A549 (cell line): ENCODE measurements around the gene ADCY4. TPM values are rescaled to one million over a fixed set of nuclear protein-coding genes. Genes with fewer than 3 reads are reported as not detected.

Experiments
- ATAC-seq, 2 experiments: fragments of 200-7000 bp in 1 of 2; fragments of >200 bp in 1 of 2; cut with Nextera tagmentation in 1 of 2; cut with Tn5 transposase in 1 of 2; 3 replicates each; pipeline versions ENCODE4 v1.8.0 to v1.9.1; 2018 to 2020; ENCODE audit warnings: mild to moderate bottlenecking in 1 of 2, moderate library complexity in 1 of 2
- CTCF ChIA-PET: fragments of 300-600 bp; sonication (Branson Sonifier 250); formaldehyde crosslinking; extraction: SDS; loops from one replicate; lab custom pipeline; 2021; ENCODE audit warnings: antibody characterized with exemption, inconsistent platforms; lab: Yijun Ruan, JAX
- POLR2A ChIA-PET: fragments of 350-600 bp; formaldehyde crosslinking; extraction: SDS; loops from one replicate; lab custom pipeline; 2021; ENCODE audit warnings: antibody characterized with exemption, inconsistent platforms; lab: Yijun Ruan, JAX
- DNase-seq, 2 experiments: peaks; one replicate each; pipeline versions ENCODE4 v3.0.0 to v3.0.0-alpha.2; 2011 to 2016; ENCODE audit warnings: low read depth in 1 of 2, low spot score in 1 of 2
- FAIRE-seq: peaks from 2 replicates; lab custom pipeline; 2011; peaks lifted over from hg19 to GRCh38; lab: Jason Lieb, UNC
- H3K27ac ChIP-seq, 2 experiments: fragments of >200 bp; sonication (Bioruptor Twin); formaldehyde crosslinking; 3 replicates each; pipeline ENCODE4 v1.5.1; 2016 to 2017
- H3K4me1 ChIP-seq: fragments of >200 bp; sonication (Bioruptor Twin); formaldehyde crosslinking; 3 replicates; pipeline ENCODE4 v1.6.1; 2016
- H3K4me2 ChIP-seq: fragments of >200 bp; sonication (Bioruptor Twin); formaldehyde crosslinking; 3 replicates; pipeline ENCODE4 v1.6.1; 2016
- H3K4me3 ChIP-seq: fragments of >200 bp; sonication (Bioruptor Twin); formaldehyde crosslinking; 3 replicates; pipeline ENCODE4 v1.5.1; 2016
- H3K9me3 ChIP-seq: fragments of >200 bp; sonication (Bioruptor Twin); formaldehyde crosslinking; 3 replicates; pipeline ENCODE4 v1.6.1; 2016
- CEBPB ChIP-seq, 2 experiments: fragments of >200 bp in 1 of 2; sonication (Bioruptor Twin) in 1 of 2; formaldehyde crosslinking in 1 of 2; IDR thresholded peaks; 2 replicates each; pipeline ENCODE4 v1.6.1; 2012 to 2016
- EHF ChIP-seq: fragments of 250-450 bp; sonication (Bioruptor Pico); IDR thresholded peaks from 2 replicates; pipeline ENCODE4 v1.5.0; 2020; ENCODE audit warnings: mild to moderate bottlenecking
- EHMT2 ChIP-seq: fragments of 200-600 bp; sonication (generic); IDR thresholded peaks from 2 replicates; pipeline ENCODE4 v1.6.1; 2016; ENCODE audit warnings: antibody characterized with exemption, low read depth, mild to moderate bottlenecking, moderate library complexity
- FOSB ChIP-seq: fragments of 250-450 bp; sonication (Bioruptor Pico); IDR thresholded peaks from 2 replicates; pipeline ENCODE4 v1.5.0; 2020; ENCODE audit warnings: mild to moderate bottlenecking, moderate library complexity
- HDAC2 ChIP-seq: fragments of 200-600 bp; sonication (generic); IDR thresholded peaks from 2 replicates; pipeline ENCODE4 v1.6.1; 2016
- HOXA7 ChIP-seq: fragments of 250-450 bp; sonication (Bioruptor Pico); IDR thresholded peaks from 2 replicates; pipeline ENCODE4 v1.5.0; 2020; ENCODE audit warnings: mild to moderate bottlenecking, moderate library complexity
- MAX ChIP-seq: IDR thresholded peaks from 2 replicates; pipeline ENCODE4 v1.6.1; 2012
- NR3C1 ChIP-seq: fragments of >200 bp; sonication (Bioruptor Twin); formaldehyde crosslinking; IDR thresholded peaks from 3 replicates; pipeline ENCODE4 v1.6.1; 2017
- PHF8 ChIP-seq: fragments of 200-600 bp; sonication (generic); IDR thresholded peaks from 2 replicates; pipeline ENCODE4 v1.6.1; 2016; ENCODE audit warnings: low read depth, mild to moderate bottlenecking, antibody characterized with exemption, moderate library complexity, borderline replicate concordance
- POLR2AphosphoS2 ChIP-seq: conservative IDR thresholded peaks from 2 replicates; pipeline ENCODE4 v1.6.1; 2012; ENCODE audit warnings: low read length, improper control_type of control experiment, inconsistent platforms
- RAD21 ChIP-seq, 2 experiments: fragments of >200 bp in 1 of 2; sonication (Bioruptor Twin) in 1 of 2; formaldehyde crosslinking in 1 of 2; IDR thresholded peaks in 1 of 2; conservative IDR thresholded peaks in 1 of 2; 2 replicates in 1 of 2; 3 replicates in 1 of 2; pipeline ENCODE4 v1.6.1; 2012 to 2018; ENCODE audit warnings: inconsistent platforms in 1 of 2
- RARB ChIP-seq: fragments of 250-450 bp; sonication (Bioruptor Pico); IDR thresholded peaks from 2 replicates; pipeline ENCODE4 v1.8.0; 2021; ENCODE audit warnings: mild to moderate bottlenecking, moderate library complexity
- SMC3 ChIP-seq: fragments of >200 bp; sonication (Bioruptor Twin); formaldehyde crosslinking; IDR thresholded peaks from 3 replicates; pipeline ENCODE4 v1.6.1; 2018; ENCODE audit warnings: inconsistent platforms
- TFCP2L1 ChIP-seq: fragments of 250-450 bp; sonication (Bioruptor Pico); IDR thresholded peaks from 2 replicates; pipeline ENCODE4 v1.5.0; 2021; ENCODE audit warnings: mild to moderate bottlenecking
- TP53 ChIP-seq: fragments of 250-450 bp; sonication (Bioruptor Pico); IDR thresholded peaks from 2 replicates; pipeline ENCODE4 v1.5.0; 2021; ENCODE audit warnings: mild to moderate bottlenecking, moderate library complexity
- ZFP36 ChIP-seq: fragments of 450-650 bp; IDR thresholded peaks from 2 replicates; pipeline ENCODE4 v1.6.1; 2014; ENCODE audit warnings: borderline replicate concordance; ENCODE audit not compliant: partially characterized antibody
- WGBS: methylation state at CpG from one replicate; pipeline ENCODE4 v1.1.6; 2017; ENCODE audit errors: missing lambda C conversion rate; 5-methylcytosine and 5-hydroxymethylcytosine counted together
- polyA plus RNA-seq, 4 experiments: library from polyadenylated mRNA; depleted of rRNA in 3 of 4; stranded (reverse); fragments of >200 nt; fragmentation: RNase III in 1 of 4; extraction: RNeasy Plus Mini Kit Qiagen cat#74134 plus additional on column Dnase treatment in 1 of 4; gene quantifications; 2 replicates in 3 of 4; 3 replicates in 1 of 4; pipeline ENCODE4 v1.2.3, GENCODE V29; 2011 to 2017
- TF ChIP-seq, protein P1 (sequence below): fragments of >200 bp; sonication (Bioruptor Twin); formaldehyde crosslinking; IDR thresholded peaks from 3 replicates; pipeline ENCODE4 v1.5.1; 2016

ADCY4 gene
- polyA plus RNA-seq, 2 of the 4 experiments (the other 2 are of a cell fraction): not detected

DNA sequence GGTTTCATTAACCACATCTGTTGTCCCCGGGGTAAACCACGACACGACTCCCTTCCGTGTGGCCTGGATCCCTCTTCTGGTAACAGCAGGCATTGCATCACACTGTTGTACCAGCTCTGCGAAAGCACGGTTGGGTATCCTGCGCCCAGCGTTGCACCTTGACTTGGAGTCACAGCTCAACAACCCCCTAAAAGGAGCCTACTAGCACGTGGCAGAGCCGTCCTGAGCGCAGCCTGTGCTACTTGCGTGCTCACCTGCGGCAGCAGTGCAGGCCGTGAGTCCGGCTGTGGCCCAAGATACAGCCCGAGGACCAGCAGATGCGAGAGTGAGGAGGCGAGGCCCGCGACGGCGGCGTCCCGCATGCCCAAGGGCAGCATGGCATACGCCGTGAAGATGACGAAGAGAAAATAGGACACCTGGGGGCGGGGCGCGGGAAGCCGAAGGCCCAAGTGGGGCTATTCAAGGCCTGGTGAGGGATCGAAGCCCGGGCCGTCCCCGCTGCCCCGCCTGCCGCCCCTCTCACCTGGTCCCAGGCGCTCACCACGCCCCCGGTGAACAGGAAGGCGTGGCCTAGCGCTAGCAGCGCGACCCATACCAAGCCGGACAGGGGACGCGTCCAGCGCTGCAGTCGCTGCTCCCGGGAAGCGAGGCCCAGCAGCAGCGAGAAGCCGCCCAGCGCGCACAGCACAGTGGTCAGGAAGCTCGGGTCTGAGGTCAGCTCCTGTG is 2.4 kb downstream of the ADCY4 start:
- FAIRE-seq: no peak
- 46% methylated on average over 53 of the region's 56 CpGs for WGBS
- H3K27ac ChIP-seq: peak overlapping the region in 1 of 2 experiments; percentile 45; a peak in 1 of 6 replicates
- POLR2A ChIA-PET: interaction anchor here (1.0 to 3.4 kb wide), 5 partner anchors 98 to 110 kb away, joined by 3 to 66 read pairs (median 8); partner anchors contain the start of genes CBLN3, KHNYN and SDR39U1
- TF ChIP-seq CEBPB (IDR thresholded peaks at IDR 0.05) (peak in 1 of 2 experiments; percentile 70; a peak in 3 of 4 replicates), MAX (peak; percentile 34; the same call in 1 of the 2 replicates), SMC3 (peak; percentile 30; the same call in 2 of the 3 replicates), RAD21 (conservative IDR thresholded peaks at IDR 0.05 in 1 of 2, IDR thresholded peaks at IDR 0.05 in 1 of 2) (peak in 1 of 2 experiments; percentile 46; a peak in 3 of 5 replicates), HDAC2 (no peak), HOXA7 (no peak)
- TF ChIP-seq, protein P1, sequence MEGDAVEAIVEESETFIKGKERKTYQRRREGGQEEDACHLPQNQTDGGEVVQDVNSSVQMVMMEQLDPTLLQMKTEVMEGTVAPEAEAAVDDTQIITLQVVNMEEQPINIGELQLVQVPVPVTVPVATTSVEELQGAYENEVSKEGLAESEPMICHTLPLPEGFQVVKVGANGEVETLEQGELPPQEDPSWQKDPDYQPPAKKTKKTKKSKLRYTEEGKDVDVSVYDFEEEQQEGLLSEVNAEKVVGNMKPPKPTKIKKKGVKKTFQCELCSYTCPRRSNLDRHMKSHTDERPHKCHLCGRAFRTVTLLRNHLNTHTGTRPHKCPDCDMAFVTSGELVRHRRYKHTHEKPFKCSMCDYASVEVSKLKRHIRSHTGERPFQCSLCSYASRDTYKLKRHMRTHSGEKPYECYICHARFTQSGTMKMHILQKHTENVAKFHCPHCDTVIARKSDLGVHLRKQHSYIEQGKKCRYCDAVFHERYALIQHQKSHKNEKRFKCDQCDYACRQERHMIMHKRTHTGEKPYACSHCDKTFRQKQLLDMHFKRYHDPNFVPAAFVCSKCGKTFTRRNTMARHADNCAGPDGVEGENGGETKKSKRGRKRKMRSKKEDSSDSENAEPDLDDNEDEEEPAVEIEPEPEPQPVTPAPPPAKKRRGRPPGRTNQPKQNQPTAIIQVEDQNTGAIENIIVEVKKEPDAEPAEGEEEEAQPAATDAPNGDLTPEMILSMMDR: peak; percentile 46
- ATAC-seq: peak; percentile 71 to 84
- CTCF ChIA-PET: interaction anchor here (0.7 to 46.6 kb wide), 35 partner anchors 8 to 98 kb away, joined by 3 to 1142 read pairs (median 7); partner anchors contain the start of genes CBLN3, CIDEB, KHNYN and LTB4R
- H3K4me2 ChIP-seq: peak overlapping the region; percentile 76
- H3K9me3 ChIP-seq: no peaks in the 10 kb centered on the region
- DNase-seq: peak; percentile 71 to 93
- H3K4me1 ChIP-seq: peaks cover 3% of the 10 kb centered on the region; the same call in 1 of the 3 replicates
- no peak overlapping the region; the same call in 2 of the 3 replicates for H3K4me3 ChIP-seq

- DNase-seq: no peak
- FAIRE-seq: no peak
- Histone ChIP-seq H3K4me1 (peaks cover 3% of the 10 kb centered on the region; the same call in 1 of the 3 replicates), H3K4me3 (no peak overlapping the region), H3K9me3 (no peaks in the 10 kb centered on the region), H3K4me2 (peak overlapping the region; percentile 76), H3K27ac (no peak overlapping the region)
- POLR2A ChIA-PET: interaction anchor here (1.0 to 3.4 kb wide), 3 partner anchors 99 to 110 kb away, joined by 3 to 66 read pairs (median 4); partner anchors contain the start of genes CBLN3, KHNYN and SDR39U1
- WGBS: 79% methylated on average over 20 of the region's 26 CpGs
- CTCF ChIA-PET: interaction anchor here (0.7 to 46.6 kb wide), 20 partner anchors 9 to 110 kb away, joined by 3 to 1142 read pairs (median 7); partner anchors contain the start of genes CBLN3, CIDEB, KHNYN and LTB4R
- no peak for TF ChIP-seq EHMT2
- no peak for TF ChIP-seq MAX
- TF ChIP-seq POLR2AphosphoS2: no peak
- no peak for TF ChIP-seq TFCP2L1
- TF ChIP-seq EHF (CRISPR knock-in tag): no peak
- no peak for TF ChIP-seq FOSB (CRISPR knock-in tag)
- TF ChIP-seq SMC3: no peak
- no peak for TF ChIP-seq PHF8
- TF ChIP-seq TP53: no peak
- TF ChIP-seq ZFP36: no peak
- no peak for TF ChIP-seq NR3C1
- no peak for TF ChIP-seq HOXA7
- TF ChIP-seq RARB (CRISPR knock-in tag): no peak
- TF ChIP-seq, all 56 proteins: peak for 0
- ATAC-seq: peak in 1 of 2 experiments; percentile 14; a peak in 3 of 6 replicates
Measured at GRCh38 chr14:24331731-24332267, 3.1 kb downstream of the ADCY4 start.
